GM10847 (cell line): ENCODE data around the gene ASAP2.

Experiments
- POLR2A ChIP-seq: IDR thresholded peaks from 2 replicates; pipeline ENCODE4 v1.6.1; 2011; ENCODE audit not compliant: insufficient read length; ENCODE audit errors: extremely low read depth

Gene ASAP2

GRCh38 chr2:9335322-9335832 is 128.8 kb downstream of the ASAP2 start:
- no peak for TF ChIP-seq POLR2A

DNA sequence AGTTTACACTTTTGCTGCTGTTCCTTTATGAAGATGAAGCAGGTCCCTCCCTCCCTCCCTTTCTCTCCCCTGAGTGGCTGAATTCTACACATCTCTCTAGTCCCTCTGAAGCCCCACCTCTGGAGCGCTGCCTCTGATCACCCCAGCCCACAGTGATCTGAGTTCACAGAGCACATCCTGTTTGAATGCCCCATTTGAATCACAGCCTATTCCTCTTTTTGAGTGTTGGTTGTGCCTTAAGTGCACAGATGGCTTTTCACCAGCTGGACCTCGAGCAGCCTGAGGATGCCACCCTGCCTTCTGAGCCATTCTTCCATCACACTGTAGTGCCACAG is 129.6 kb downstream of the ASAP2 start:
- TF ChIP-seq POLR2A: no peak

DNA sequence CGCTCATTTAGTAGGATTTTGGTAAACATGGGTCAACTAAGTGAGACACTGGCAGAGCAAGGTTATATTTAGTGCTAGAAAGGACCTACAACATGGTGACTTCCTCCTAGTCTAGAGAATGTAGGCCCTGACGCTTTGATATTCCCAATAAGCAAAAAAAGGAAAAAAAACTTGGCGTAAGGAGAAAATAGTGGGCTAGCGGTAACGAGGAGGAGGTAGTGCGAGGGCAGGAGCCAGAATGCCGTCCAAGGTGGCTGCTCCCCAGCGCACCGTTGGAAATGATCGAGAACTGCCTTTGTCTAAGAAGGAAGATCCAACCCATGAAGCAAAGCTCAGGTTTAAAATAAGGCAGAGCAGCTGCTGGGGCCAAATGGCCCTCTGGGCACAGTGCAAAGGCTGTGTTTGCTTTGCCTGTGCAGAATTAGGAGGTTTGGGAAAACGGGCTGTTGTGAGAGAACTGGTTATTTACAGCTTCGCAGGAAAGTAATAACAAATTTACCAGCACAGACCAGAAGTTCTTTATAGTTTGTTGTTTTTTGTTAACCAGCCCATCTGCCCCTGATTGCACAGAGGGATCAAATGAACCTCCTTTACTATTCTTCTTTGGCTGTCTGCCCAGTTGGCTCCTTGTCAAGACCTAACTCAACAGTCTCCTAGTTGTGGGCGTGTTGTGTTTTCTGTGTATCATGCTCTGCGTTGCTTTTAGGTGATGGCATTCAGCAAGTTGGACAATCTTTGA is 130.1 kb downstream of the ASAP2 start:
- TF ChIP-seq POLR2A: no peak

GRCh38 chr2:9337901-9338300 is 131.3 kb downstream of the ASAP2 start:
- TF ChIP-seq POLR2A: no peak

DNA sequence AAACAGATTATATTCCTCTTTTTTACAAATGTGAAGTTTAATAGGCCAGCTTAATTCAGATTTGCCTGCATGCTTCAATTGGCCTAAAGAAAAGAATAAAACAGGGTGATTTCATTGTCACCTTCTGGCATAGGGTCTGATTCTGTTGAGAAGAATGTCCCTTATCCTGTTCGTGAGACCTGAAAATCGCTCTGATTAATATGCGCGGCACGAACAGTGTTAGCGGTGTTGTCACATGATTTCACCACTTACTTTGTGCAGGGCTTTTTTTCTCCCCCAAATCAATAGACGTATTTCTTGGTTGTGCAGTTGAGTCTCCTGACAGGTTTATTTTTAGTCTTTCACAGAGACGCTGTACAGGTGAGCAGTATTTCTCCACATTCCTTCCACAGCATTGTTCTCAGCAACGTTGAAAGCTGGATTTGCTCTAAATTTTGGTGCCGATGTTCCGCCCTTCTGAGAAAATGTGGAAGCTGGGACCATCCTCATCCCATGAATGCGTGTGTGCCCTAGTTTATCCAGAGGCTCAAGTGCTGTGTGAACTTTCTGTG is 134.8 kb downstream of the ASAP2 start:
- no peak for TF ChIP-seq POLR2A

GRCh38 chr2:9342659-9343058 is 136.0 kb downstream of the ASAP2 start:
- TF ChIP-seq POLR2A: no peak

DNA sequence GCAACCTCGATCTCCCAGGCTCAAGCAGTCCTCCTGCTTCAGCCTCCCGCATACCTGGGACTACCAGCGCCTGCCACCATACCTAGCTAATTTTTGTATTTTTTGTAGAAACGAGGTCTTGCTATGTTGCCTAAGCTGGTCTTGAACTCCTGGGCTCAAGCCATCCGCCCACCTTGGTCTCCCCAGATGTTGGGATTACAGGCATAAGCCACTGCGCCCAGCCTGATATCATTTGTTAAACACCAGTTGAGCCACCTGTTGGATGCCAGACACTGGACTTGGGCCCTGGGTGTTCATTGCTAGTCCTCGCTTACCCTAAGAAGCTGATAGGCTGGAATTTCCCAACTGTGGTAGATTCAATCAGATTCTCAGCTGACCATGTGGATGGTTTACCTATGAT is 136.9 kb downstream of the ASAP2 start:
- no peak for TF ChIP-seq POLR2A

DNA sequence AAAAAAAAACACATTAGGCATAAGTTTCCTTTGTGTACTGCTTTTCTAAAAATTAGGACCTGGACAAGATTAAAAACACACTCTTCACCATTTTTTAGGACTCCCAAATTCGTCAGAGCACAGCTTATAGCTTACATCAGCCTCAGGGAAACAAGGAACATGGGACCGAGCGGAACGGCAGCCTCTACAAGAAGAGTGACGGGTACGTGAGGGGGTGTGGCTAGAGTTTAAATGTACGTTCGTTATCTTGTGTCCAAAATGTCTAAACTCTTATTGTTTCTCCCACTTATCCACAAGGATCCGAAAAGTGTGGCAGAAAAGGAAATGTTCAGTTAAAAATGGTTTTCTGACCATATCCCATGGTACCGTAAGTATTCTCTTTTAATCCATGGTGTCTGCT is 137.8 kb downstream of the ASAP2 start:
- TF ChIP-seq POLR2A: no peak

DNA sequence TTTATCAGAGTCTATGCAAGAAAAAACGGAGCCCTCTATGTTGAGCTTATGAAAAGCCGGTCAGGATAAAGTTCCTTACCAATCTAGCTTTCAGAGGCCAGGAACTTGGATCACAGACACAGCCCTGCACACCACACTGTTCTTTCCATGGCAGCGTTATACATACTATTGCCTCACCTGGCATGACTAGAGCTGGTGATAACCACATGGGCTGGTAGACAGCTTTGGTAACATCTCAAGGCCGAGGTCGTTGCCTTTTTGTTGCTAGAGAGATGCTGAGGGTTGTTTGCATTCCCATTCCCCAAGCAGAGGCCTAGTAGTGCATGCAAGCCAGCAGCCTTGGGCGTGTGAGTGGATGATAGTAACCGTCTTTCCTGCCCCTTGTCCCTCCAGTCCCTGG is 138.7 kb downstream of the ASAP2 start:
- TF ChIP-seq POLR2A: no peak

- TF ChIP-seq POLR2A: no peak
Observed at GRCh38 chr2:9345997-9346396, 139.4 kb downstream of the ASAP2 start.

DNA sequence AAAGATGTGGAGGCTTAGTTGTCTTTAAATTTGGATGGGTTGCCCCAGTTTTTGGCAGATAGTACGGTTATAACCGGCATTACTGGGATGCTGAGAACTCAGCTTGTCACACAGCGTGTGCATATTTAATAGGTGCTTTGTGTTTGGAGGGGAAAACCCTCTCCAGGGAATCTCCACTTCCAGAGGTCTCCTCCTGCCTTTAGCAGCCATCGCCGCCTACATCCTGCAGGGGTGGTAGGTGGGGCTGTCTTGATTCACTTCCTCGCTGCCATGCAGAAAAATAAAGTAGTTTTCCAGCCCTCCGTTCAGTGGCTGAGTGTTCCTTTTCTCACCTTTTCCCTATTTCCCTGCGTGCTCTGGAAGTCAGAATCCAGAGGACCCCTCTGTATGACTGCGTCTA is 140.3 kb downstream of the ASAP2 start:
- TF ChIP-seq POLR2A: no peak

DNA sequence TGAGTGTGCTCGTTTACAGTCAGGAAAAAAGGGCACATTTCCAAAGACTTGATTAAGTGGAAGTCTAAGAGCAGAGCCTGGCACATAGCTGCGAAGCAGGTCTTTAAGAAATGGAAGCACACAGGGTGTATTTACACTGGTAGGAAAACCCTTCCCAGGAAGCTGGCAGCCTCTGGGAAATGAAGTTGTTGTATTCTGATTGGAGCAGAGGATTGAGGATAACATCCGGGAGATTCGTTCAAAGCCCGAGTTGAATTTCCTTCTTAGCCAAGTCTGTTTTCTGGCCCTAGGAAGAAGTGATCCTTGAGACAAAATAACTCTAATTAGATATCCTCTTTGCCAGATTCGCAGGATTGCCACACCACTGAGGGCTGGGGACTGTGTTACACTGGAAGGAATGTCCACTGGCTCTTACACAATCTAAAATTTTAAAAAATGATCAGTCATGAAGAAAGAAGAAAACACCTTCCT is 140.8 kb downstream of the ASAP2 start:
- TF ChIP-seq POLR2A: no peak

DNA sequence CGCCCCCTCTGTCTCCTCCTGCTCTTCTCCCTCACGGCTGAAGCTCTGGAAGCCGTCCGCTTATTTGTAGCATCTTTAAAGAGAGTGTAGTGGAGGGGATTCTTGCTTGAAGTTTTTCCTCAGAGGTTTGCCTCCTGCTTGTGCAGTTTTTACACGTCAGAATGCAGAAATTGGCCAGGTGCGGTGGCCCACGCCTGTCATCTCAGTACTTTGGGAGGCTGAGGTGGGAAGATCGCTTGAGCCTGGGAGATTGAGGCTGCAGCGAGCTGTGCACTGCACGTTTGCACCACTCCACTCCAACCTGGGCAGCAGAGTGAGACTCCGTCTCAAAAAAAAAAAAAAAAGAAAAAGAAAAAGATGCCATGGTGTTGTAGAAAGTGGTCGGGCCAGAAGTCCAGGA is 147.7 kb downstream of the ASAP2 start:
- no peak for TF ChIP-seq POLR2A

DNA sequence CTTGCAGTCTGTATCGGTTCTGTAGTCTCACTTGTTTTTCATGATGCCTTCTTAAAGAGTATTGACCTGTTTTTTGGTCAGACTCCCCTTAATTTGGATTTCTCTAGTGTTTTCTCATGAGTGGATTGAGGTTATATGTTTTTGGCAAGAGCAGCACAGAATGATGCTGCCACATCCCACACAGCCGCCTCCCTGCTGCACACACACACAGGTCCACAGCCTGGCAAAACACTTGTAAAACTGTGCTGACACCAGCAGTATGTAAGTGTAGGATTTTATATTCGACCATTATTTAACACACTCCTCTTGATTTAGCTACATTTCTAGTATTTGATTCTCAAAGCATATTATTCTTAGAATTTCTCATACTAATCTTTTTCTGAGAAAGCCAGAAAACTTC is 148.7 kb downstream of the ASAP2 start:
- TF ChIP-seq POLR2A: no peak

DNA sequence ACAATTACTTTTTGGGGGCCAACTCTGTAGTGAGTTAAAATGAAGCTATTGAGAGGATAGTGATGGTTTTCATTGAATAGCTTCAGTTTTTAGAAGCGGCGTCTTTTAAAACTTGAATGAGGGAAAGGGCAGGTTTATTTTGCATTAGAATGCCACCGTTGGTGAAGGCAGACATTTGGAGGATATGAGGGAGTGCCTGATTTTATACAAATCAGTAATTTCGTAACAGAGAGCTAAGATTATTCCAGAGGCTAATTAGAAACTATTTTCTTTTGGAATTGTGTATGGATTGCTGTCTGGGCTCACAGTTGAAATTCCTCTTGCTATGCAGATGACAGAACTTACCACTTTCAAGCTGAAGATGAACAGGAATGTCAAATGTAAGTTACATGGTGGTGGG is 149.1 kb downstream of the ASAP2 start:
- TF ChIP-seq POLR2A: no peak

DNA sequence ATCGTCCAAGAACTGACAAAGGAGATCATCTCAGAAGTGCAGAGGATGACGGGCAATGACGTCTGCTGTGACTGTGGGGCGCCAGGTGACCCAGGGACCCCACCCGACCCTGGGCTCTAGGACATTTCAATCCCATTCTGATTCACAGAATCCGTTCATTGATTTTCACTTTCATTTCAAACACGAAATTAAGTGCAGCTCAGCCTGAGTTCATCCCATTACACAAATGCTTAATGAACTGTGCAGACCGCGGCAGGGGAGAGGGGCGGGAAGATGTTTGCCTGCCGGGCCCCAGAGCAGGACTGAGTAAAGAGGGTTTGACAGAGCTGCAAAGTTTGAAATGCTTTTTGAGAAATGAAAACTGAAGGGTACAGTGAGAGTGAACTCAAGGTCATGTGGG is 149.6 kb downstream of the ASAP2 start:
- TF ChIP-seq POLR2A: no peak

DNA sequence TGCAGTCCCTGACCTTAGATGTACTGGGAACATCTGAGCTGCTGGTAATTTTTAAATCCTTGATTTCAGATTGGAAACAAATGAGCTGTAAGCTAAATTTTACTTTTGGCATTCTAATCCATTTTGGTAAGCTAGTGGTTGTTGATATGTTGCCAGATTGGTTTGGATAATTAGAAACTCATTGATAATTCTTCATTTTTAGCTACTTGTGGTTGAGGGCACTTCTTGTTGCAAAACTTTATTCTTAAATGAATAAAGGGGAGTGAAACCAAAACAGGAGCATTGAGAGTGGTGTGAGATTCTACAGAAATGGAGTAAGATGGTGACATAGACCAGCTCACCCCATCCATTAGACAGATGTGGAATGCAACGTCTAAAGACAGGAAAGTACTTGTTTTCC is 152.2 kb downstream of the ASAP2 start:
- no peak for TF ChIP-seq POLR2A
